NB4 (cell line): ENCODE results near the gene TRH.

Experiments used
- POLR2A ChIP-seq: IDR thresholded peaks from 2 replicates; pipeline ENCODE4 v1.6.1; 2011; ENCODE audit warnings: mild to moderate bottlenecking; ENCODE audit not compliant: insufficient read length; ENCODE audit errors: extremely low read depth
- TF ChIP-seq, protein P1 (sequence below): IDR thresholded peaks from one replicate; pipeline ENCODE4 v1.5.1; 2012; ENCODE audit warnings: low read depth, low read length
- TF ChIP-seq, protein P2 (sequence below): IDR thresholded peaks from 2 replicates; pipeline ENCODE4 v1.6.1; 2011; ENCODE audit warnings: low read depth, low read length

DNA sequence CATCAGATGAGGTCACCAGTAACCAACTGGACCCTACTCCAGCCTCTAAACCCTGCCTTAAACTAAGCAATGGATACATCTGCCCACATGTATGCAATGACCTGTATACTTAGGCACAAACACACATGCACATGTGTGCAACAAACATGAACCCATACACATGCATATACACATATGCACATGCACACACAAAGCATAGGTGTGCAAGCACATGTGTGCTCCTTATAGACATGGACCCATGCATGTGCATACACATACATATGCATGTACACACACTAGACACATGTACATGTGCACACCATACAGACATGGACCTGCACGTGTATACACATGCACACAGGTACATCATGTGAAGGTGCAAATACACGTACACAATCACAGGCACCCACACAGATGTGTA is 8.6 kb upstream of the TRH start:
- TF ChIP-seq, protein P1, sequence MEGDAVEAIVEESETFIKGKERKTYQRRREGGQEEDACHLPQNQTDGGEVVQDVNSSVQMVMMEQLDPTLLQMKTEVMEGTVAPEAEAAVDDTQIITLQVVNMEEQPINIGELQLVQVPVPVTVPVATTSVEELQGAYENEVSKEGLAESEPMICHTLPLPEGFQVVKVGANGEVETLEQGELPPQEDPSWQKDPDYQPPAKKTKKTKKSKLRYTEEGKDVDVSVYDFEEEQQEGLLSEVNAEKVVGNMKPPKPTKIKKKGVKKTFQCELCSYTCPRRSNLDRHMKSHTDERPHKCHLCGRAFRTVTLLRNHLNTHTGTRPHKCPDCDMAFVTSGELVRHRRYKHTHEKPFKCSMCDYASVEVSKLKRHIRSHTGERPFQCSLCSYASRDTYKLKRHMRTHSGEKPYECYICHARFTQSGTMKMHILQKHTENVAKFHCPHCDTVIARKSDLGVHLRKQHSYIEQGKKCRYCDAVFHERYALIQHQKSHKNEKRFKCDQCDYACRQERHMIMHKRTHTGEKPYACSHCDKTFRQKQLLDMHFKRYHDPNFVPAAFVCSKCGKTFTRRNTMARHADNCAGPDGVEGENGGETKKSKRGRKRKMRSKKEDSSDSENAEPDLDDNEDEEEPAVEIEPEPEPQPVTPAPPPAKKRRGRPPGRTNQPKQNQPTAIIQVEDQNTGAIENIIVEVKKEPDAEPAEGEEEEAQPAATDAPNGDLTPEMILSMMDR: no peak
- no peak for TF ChIP-seq POLR2A
- TF ChIP-seq, protein P2, sequence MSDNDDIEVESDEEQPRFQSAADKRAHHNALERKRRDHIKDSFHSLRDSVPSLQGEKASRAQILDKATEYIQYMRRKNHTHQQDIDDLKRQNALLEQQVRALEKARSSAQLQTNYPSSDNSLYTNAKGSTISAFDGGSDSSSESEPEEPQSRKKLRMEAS: no peak
